ENCODE results near the gene ADAM33. TPM values are rescaled to one million over a fixed set of nuclear protein-coding genes. Genes with fewer than 3 reads are reported as not detected.

Gene ADAM33
- total RNA-seq, 2 experiments from 2014 or later = not detected

- DNase-seq (no peak), ATAC-seq (no peak)
- Mint-ChIP-seq H3K36me3 (ENCODE audit: low read depth) (no peaks in the 10 kb centered on the region), H3K4me1 (peaks cover 4% of the 10 kb centered on the region), H3K27me3 (peaks cover 38% of the 10 kb centered on the region), H3K4me3 (no peak overlapping the region), H3K27ac (no peak overlapping the region), H3K9me3 (ENCODE audit: low read depth) (no peaks in the 10 kb centered on the region)
- intact Hi-C loops (cut with DNase I, micrococcal nuclease) = no loop called here
- CTCF ChIA-PET = interaction anchor here (0.6 to 3.5 kb wide), 6 partner anchors 9 to 81 kb away, joined by 3 to 16 read pairs (median 4); no protein-coding TSS in a partner anchor
- POLR2A ChIA-PET = no interaction called here
Observed at GRCh38 chr20:3674447-3674846, 7.4 kb downstream of the ADAM33 start.

- DNase-seq = no peak
- Mint-ChIP-seq H3K27ac (no peak overlapping the region), H3K27me3 (peaks cover 37% of the 10 kb centered on the region), H3K4me3 (no peak overlapping the region), H3K36me3 (ENCODE audit: low read depth) (no peaks in the 10 kb centered on the region), H3K9me3 (ENCODE audit: low read depth) (no peaks in the 10 kb centered on the region), H3K4me1 (peaks cover 4% of the 10 kb centered on the region)
- POLR2A ChIA-PET = interaction anchor here (0.6 kb wide), 1 partner anchor 618 kb away, joined by 5 read pairs; no protein-coding TSS in a partner anchor
- intact Hi-C loops (cut with DNase I, micrococcal nuclease) = no loop called here
- CTCF ChIA-PET = interaction anchor here (0.6 to 1.5 kb wide), 2 partner anchors 21 to 78 kb away, joined by 3 to 4 read pairs; no protein-coding TSS in a partner anchor
- ATAC-seq = no peak
Observed at GRCh38 chr20:3673221-3674070, 8.4 kb downstream of the ADAM33 start.

GRCh38 chr20:3672547-3673171, 9.2 kb downstream of the ADAM33 start:
- peaks cover 37% of the 10 kb centered on the region for H3K27me3 Mint-ChIP-seq
- no peak for DNase-seq
- ChIA-PET POLR2A (no interaction called here), CTCF (no interaction called here)
- intact Hi-C loops (cut with DNase I, micrococcal nuclease) = no loop called here
- H3K27ac Mint-ChIP-seq = no peak overlapping the region
- ATAC-seq = peak; percentile 21
- no peaks in the 10 kb centered on the region for H3K9me3 Mint-ChIP-seq (ENCODE audit: low read depth)
- peaks cover 4% of the 10 kb centered on the region for H3K4me1 Mint-ChIP-seq
- no peak overlapping the region for H3K4me3 Mint-ChIP-seq
- no peaks in the 10 kb centered on the region for H3K36me3 Mint-ChIP-seq (ENCODE audit: low read depth)

GRCh38 chr20:3671986-3672546, 9.7 kb downstream of the ADAM33 start:
- H3K4me3 Mint-ChIP-seq = no peak overlapping the region
- ATAC-seq (no peak), DNase-seq (no peak)
- peaks cover 6% of the 10 kb centered on the region for H3K4me1 Mint-ChIP-seq
- ChIA-PET CTCF (interaction anchor here (0.6 kb wide), 1 partner anchor 38 kb away, joined by 3 read pairs; no protein-coding TSS in a partner anchor), POLR2A (no interaction called here)
- H3K27me3 Mint-ChIP-seq = peaks cover 40% of the 10 kb centered on the region
- intact Hi-C loops (cut with DNase I, micrococcal nuclease) = no loop called here
- H3K27ac Mint-ChIP-seq = no peak overlapping the region
- H3K9me3 Mint-ChIP-seq (ENCODE audit: low read depth) = no peaks in the 10 kb centered on the region
- H3K36me3 Mint-ChIP-seq (ENCODE audit: low read depth) = no peaks in the 10 kb centered on the region

GRCh38 chr20:3670945-3671344, 10.9 kb downstream of the ADAM33 start:
- Mint-ChIP-seq H3K4me3 (no peak overlapping the region), H3K4me1 (peaks cover 13% of the 10 kb centered on the region), H3K9me3 (ENCODE audit: low read depth) (no peaks in the 10 kb centered on the region), H3K36me3 (ENCODE audit: low read depth) (no peaks in the 10 kb centered on the region), H3K27me3 (peaks cover 36% of the 10 kb centered on the region), H3K27ac (no peak overlapping the region)
- no peak for ATAC-seq
- intact Hi-C loops (cut with DNase I, micrococcal nuclease) = no loop called here
- no peak for DNase-seq
- POLR2A ChIA-PET = no interaction called here
- CTCF ChIA-PET = interaction anchor here (0.7 kb wide), 1 partner anchor 75 kb away, joined by 3 read pairs; no protein-coding TSS in a partner anchor

- no peak for ATAC-seq
- Mint-ChIP-seq H3K4me1 (peaks cover 17% of the 10 kb centered on the region), H3K27ac (no peak overlapping the region), H3K4me3 (no peak overlapping the region), H3K27me3 (peaks cover 32% of the 10 kb centered on the region), H3K36me3 (ENCODE audit: low read depth) (no peaks in the 10 kb centered on the region), H3K9me3 (ENCODE audit: low read depth) (no peaks in the 10 kb centered on the region)
- no peak for DNase-seq
- POLR2A ChIA-PET = no interaction called here
- intact Hi-C loops (cut with DNase I, micrococcal nuclease) = no loop called here
- CTCF ChIA-PET = interaction anchor here (0.7 kb wide), 1 partner anchor 75 kb away, joined by 3 read pairs; no protein-coding TSS in a partner anchor
Observed at GRCh38 chr20:3670511-3670910, 11.3 kb downstream of the ADAM33 start.

- peaks cover 27% of the 10 kb centered on the region for H3K27me3 Mint-ChIP-seq
- ChIA-PET POLR2A (no interaction called here), CTCF (interaction anchor here (0.9 kb wide), 1 partner anchor 41 kb away, joined by 3 read pairs; no protein-coding TSS in a partner anchor)
- peaks cover 20% of the 10 kb centered on the region for H3K4me1 Mint-ChIP-seq
- no peak for DNase-seq
- no peak for ATAC-seq
- no peak overlapping the region for H3K4me3 Mint-ChIP-seq
- no peaks in the 10 kb centered on the region for H3K36me3 Mint-ChIP-seq (ENCODE audit: low read depth)
- H3K9me3 Mint-ChIP-seq (ENCODE audit: low read depth) = no peaks in the 10 kb centered on the region
- intact Hi-C loops (cut with DNase I, micrococcal nuclease) = no loop called here
- H3K27ac Mint-ChIP-seq = no peak overlapping the region
Observed at GRCh38 chr20:3669710-3670367, 12.0 kb downstream of the ADAM33 start.

GRCh38 chr20:3667434-3668037, 14.3 kb downstream of the ADAM33 start:
- no peak for DNase-seq
- ChIA-PET CTCF (interaction anchor here (0.9 to 1.1 kb wide), 2 partner anchors 29 to 351 kb away, joined by 3 to 4 read pairs; no protein-coding TSS in a partner anchor), POLR2A (no interaction called here)
- intact Hi-C loops (cut with DNase I, micrococcal nuclease) = no loop called here
- Mint-ChIP-seq H3K27ac (no peak overlapping the region), H3K27me3 (peaks cover 22% of the 10 kb centered on the region), H3K36me3 (ENCODE audit: low read depth) (no peaks in the 10 kb centered on the region), H3K4me3 (no peak overlapping the region), H3K9me3 (ENCODE audit: low read depth) (no peaks in the 10 kb centered on the region), H3K4me1 (peaks cover 19% of the 10 kb centered on the region)
- no peak for ATAC-seq

GRCh38 chr20:3663858-3664257, 18.0 kb downstream of the ADAM33 start:
- Mint-ChIP-seq H3K9me3 (ENCODE audit: low read depth) (no peaks in the 10 kb centered on the region), H3K4me3 (no peak overlapping the region), H3K27me3 (peaks cover 36% of the 10 kb centered on the region), H3K4me1 (peaks cover 25% of the 10 kb centered on the region), H3K27ac (no peak overlapping the region), H3K36me3 (ENCODE audit: low read depth) (no peaks in the 10 kb centered on the region)
- intact Hi-C loops (cut with DNase I, micrococcal nuclease) = no loop called here
- DNase-seq (no peak), ATAC-seq (no peak)
- CTCF ChIA-PET = no interaction called here
- POLR2A ChIA-PET = no interaction called here

GRCh38 chr20:3663031-3663701, 18.6 kb downstream of the ADAM33 start, which contains the start of gene GFRA4:
TSS of gene GFRA4 (minus strand) at chr20:3663399. CDS start at chr20:3663399, 0 bp downstream.
- Mint-ChIP-seq H3K27me3 (peaks cover 37% of the 10 kb centered on the region), H3K4me3 (no peak within 1 kb of the TSS), H3K36me3 (ENCODE audit: low read depth) (no peaks in the 10 kb centered on the region), H3K4me1 (peaks cover 27% of the 10 kb centered on the region), H3K9me3 (ENCODE audit: low read depth) (no peaks in the 10 kb centered on the region), H3K27ac (no peak within 1 kb of the TSS)
- intact Hi-C loops (cut with DNase I, micrococcal nuclease) = no loop called here
- CTCF ChIA-PET = interaction anchor here (1.6 kb wide), 1 partner anchor 13 kb away, joined by 3 read pairs; no protein-coding TSS in a partner anchor
- ATAC-seq = no peak
- DNase-seq = no peak
- POLR2A ChIA-PET = no interaction called here

Measured in activated CD4-positive, alpha-beta T cell treated with anti-CD3 and anti-CD28 coated beads for 36 hours (primary cell).